HepG2 (cell line): ENCODE results near the gene NT5C. TPM values are rescaled to one million over a fixed set of nuclear protein-coding genes. Genes with fewer than 3 reads are reported as not detected.

Experiments used
- ADNP ChIP-seq: sonication (generic); formaldehyde crosslinking; IDR thresholded peaks from 2 replicates; pipeline ENCODE4 v1.4.0; 2020; ENCODE audit warnings: missing genetic modification reagents
- ETV6 ChIP-seq: sonication (generic); formaldehyde crosslinking; conservative IDR thresholded peaks from 2 replicates; pipeline ENCODE4 v1.4.0; 2020; ENCODE audit warnings: missing genetic modification reagents
- FOSL1 ChIP-seq: sonication (generic); formaldehyde crosslinking; IDR thresholded peaks from 2 replicates; pipeline ENCODE4 v1.9.0; 2021; ENCODE audit warnings: missing genetic modification reagents, borderline replicate concordance
- FOXM1 ChIP-seq: sonication (generic); formaldehyde crosslinking; IDR thresholded peaks from 2 replicates; pipeline ENCODE4 v1.5.0; 2020; ENCODE audit warnings: missing genetic modification reagents
- HIVEP1 ChIP-seq: sonication (generic); formaldehyde crosslinking; IDR thresholded peaks from 2 replicates; pipeline ENCODE4 v1.4.0; 2020; ENCODE audit warnings: mild to moderate bottlenecking, missing genetic modification reagents
- POLR2G ChIP-seq: fragments of 200-400 bp; formaldehyde crosslinking; IDR thresholded peaks from 2 replicates; pipeline ENCODE4 v1.6.1; 2018; ENCODE audit warnings: mild to moderate bottlenecking, low read depth, low read length, moderate library complexity
- RAD51 ChIP-seq: fragments of 450-650 bp; IDR thresholded peaks from 2 replicates; pipeline ENCODE4 v1.6.1; 2016; ENCODE audit warnings: borderline replicate concordance
- ZFP36L1 ChIP-seq: sonication (generic); formaldehyde crosslinking; IDR thresholded peaks from 2 replicates; pipeline ENCODE4 v1.8.0; 2022; ENCODE audit warnings: mild to moderate bottlenecking, missing genetic modification reagents, moderate library complexity
- ZNF510 ChIP-seq: sonication (generic); formaldehyde crosslinking; IDR thresholded peaks from 2 replicates; pipeline ENCODE4 v1.4.0; 2020; ENCODE audit warnings: low read depth, mild to moderate bottlenecking, missing genetic modification reagents
- ZNF777 ChIP-seq: sonication (generic); formaldehyde crosslinking; IDR thresholded peaks from 2 replicates; pipeline ENCODE4 v1.4.0; 2020; ENCODE audit warnings: missing genetic modification reagents
- ZNF841 ChIP-seq: sonication (generic); formaldehyde crosslinking; IDR thresholded peaks from 2 replicates; pipeline ENCODE4 v1.8.1; 2023; ENCODE audit warnings: missing genetic modification reagents, borderline replicate concordance
- polyA plus RNA-seq, 8 experiments: library from polyadenylated mRNA; depleted of rRNA in 3 of 8; stranded (reverse) in 7 of 8; unstranded in 1 of 8; fragments of >200 nt; fragmentation: Illumina TruSeq in 4 of 8; extraction: Trizol in 4 of 8; gene quantifications; 2 replicates each; pipeline versions ENCODE4 v1.2.1 to v1.2.3, GENCODE V29; 2011 to 2016; ENCODE audit warnings: low read depth in 4 of 8, missing spikeins in 1 of 8, mixed read lengths in 1 of 8; ENCODE audit not compliant: insufficient read depth in 1 of 8
- total RNA-seq, 5 experiments: library from RNA; depleted of rRNA; stranded (reverse); fragments of >200 nt; fragmentation: Illumina TruSeq; extraction: Trizol; gene quantifications; 2 replicates each; pipeline ENCODE4 v1.2.3, GENCODE V29; 2016; ENCODE audit warnings: low read depth in 1 of 5
- TF ChIP-seq, protein P1 (sequence below): sonication (generic); formaldehyde crosslinking; IDR thresholded peaks from 2 replicates; pipeline ENCODE4 v1.4.0; 2020; ENCODE audit warnings: missing genetic modification reagents, borderline replicate concordance
- TF ChIP-seq, protein P2 (sequence below): sonication (generic); formaldehyde crosslinking; IDR thresholded peaks from 2 replicates; pipeline ENCODE4 v1.4.0; 2020; ENCODE audit warnings: mild to moderate bottlenecking, low read depth, missing genetic modification reagents
- TF ChIP-seq, protein P3 (sequence below): sonication (generic); formaldehyde crosslinking; IDR thresholded peaks from 2 replicates; pipeline ENCODE4 v1.4.0; 2020; ENCODE audit warnings: mild to moderate bottlenecking, missing genetic modification reagents
- TF ChIP-seq, protein P4 (sequence below): sonication (generic); formaldehyde crosslinking; IDR thresholded peaks from 2 replicates; pipeline ENCODE4 v1.8.1; 2022; ENCODE audit warnings: low read depth, mild to moderate bottlenecking, missing genetic modification reagents
- TF ChIP-seq, protein P5 (sequence below): sonication (generic); formaldehyde crosslinking; IDR thresholded peaks from 2 replicates; pipeline ENCODE4 v1.4.0; 2020; ENCODE audit warnings: missing genetic modification reagents, borderline replicate concordance

Gene NT5C
- total and polyA plus RNA-seq, 2 of the 13 experiments (the other 11 are each of a cell fraction or from before 2014, with no cell fraction given): 42.8 to 48.6 TPM

DNA sequence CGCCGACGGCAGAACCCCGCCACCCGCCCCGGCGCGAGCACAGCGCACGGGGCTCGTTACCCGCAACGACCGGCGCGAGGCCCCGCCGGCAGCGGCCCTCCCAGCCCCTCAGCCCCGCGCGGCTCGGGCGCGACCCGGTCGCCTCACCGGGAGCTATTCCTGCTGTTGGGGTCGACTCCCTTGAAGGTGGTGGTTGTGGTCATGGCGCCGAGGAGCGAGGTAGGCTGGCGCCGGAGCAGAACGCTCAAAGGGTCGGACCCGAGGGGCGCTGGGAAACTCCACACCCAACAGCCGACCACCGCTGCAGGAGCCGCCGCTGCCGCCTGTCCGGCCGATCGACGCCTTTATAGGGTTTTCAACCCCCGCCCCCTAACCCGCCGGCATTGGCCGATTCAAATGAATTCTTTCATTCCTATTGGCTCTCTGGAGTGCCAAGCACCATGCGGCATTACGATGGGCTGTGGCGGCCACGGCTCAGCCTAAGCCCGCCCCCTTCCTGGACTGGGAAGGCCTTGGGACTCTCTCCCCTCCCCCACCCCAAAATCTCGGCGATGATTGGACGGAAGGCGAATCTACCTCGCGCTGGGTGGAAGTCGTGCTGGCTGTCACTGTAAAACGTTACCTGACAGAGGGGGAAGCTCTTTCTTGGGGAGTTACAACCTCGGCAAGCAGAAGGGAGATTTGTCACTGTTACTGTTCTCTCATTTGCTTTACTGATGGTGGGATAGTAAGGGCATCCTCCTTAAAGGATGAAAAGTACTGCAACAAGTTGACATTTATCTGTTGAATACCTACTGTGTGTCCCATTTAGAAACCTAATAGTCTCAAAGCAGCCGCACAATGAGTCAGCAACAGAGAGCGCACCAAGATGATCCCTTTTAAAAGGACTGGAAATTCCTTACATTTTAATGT lies 22.9 kb upstream of the NT5C start, which contains the start of gene JPT1 (continued):
- TF ChIP-seq, protein P1, sequence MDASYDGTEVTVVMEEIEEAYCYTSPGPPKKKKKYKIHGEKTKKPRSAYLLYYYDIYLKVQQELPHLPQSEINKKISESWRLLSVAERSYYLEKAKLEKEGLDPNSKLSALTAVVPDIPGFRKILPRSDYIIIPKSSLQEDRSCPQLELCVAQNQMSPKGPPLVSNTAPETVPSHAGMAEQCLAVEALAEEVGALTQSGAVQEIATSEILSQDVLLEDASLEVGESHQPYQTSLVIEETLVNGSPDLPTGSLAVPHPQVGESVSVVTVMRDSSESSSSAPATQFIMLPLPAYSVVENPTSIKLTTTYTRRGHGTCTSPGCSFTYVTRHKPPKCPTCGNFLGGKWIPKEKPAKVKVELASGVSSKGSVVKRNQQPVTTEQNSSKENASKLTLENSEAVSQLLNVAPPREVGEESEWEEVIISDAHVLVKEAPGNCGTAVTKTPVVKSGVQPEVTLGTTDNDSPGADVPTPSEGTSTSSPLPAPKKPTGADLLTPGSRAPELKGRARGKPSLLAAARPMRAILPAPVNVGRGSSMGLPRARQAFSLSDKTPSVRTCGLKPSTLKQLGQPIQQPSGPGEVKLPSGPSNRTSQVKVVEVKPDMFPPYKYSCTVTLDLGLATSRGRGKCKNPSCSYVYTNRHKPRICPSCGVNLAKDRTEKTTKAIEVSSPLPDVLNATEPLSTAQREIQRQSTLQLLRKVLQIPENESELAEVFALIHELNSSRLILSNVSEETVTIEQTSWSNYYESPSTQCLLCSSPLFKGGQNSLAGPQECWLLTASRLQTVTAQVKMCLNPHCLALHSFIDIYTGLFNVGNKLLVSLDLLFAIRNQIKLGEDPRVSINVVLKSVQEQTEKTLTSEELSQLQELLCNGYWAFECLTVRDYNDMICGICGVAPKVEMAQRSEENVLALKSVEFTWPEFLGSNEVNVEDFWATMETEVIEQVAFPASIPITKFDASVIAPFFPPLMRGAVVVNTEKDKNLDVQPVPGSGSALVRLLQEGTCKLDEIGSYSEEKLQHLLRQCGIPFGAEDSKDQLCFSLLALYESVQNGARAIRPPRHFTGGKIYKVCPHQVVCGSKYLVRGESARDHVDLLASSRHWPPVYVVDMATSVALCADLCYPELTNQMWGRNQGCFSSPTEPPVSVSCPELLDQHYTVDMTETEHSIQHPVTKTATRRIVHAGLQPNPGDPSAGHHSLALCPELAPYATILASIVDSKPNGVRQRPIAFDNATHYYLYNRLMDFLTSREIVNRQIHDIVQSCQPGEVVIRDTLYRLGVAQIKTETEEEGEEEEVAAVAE (CRISPR knock-in tag): peak; percentile 77; the same call in 1 of the 2 replicates
- TF ChIP-seq, protein P2, sequence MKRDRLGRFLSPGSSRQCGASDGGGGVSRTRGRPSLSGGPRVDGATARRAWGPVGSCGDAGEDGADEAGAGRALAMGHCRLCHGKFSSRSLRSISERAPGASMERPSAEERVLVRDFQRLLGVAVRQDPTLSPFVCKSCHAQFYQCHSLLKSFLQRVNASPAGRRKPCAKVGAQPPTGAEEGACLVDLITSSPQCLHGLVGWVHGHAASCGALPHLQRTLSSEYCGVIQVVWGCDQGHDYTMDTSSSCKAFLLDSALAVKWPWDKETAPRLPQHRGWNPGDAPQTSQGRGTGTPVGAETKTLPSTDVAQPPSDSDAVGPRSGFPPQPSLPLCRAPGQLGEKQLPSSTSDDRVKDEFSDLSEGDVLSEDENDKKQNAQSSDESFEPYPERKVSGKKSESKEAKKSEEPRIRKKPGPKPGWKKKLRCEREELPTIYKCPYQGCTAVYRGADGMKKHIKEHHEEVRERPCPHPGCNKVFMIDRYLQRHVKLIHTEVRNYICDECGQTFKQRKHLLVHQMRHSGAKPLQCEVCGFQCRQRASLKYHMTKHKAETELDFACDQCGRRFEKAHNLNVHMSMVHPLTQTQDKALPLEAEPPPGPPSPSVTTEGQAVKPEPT (CRISPR knock-in tag): 0 out of 2 replicates have a peak, but pooled peaks have one; percentile 32
- no peak for TF ChIP-seq ADNP (CRISPR knock-in tag)
- no peak for TF ChIP-seq RAD51
- TF ChIP-seq POLR2G: peak; percentile 100
- TF ChIP-seq, protein P3, sequence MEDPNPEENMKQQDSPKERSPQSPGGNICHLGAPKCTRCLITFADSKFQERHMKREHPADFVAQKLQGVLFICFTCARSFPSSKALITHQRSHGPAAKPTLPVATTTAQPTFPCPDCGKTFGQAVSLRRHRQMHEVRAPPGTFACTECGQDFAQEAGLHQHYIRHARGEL (CRISPR knock-in tag): no peak; the same call in 1 of the 2 replicates
- TF ChIP-seq FOXM1 (CRISPR knock-in tag): no peak
- TF ChIP-seq ETV6 (CRISPR knock-in tag): peak; percentile 91
- peak; percentile 85 for TF ChIP-seq ZNF777 (CRISPR knock-in tag)
- peak; percentile 25; the same call in 1 of the 2 replicates for TF ChIP-seq ZNF510
- TF ChIP-seq ZNF841 (CRISPR knock-in tag): no peak
- TF ChIP-seq HIVEP1 (CRISPR knock-in tag): peak; percentile 71; the same call in 1 of the 2 replicates
- TF ChIP-seq, protein P4, sequence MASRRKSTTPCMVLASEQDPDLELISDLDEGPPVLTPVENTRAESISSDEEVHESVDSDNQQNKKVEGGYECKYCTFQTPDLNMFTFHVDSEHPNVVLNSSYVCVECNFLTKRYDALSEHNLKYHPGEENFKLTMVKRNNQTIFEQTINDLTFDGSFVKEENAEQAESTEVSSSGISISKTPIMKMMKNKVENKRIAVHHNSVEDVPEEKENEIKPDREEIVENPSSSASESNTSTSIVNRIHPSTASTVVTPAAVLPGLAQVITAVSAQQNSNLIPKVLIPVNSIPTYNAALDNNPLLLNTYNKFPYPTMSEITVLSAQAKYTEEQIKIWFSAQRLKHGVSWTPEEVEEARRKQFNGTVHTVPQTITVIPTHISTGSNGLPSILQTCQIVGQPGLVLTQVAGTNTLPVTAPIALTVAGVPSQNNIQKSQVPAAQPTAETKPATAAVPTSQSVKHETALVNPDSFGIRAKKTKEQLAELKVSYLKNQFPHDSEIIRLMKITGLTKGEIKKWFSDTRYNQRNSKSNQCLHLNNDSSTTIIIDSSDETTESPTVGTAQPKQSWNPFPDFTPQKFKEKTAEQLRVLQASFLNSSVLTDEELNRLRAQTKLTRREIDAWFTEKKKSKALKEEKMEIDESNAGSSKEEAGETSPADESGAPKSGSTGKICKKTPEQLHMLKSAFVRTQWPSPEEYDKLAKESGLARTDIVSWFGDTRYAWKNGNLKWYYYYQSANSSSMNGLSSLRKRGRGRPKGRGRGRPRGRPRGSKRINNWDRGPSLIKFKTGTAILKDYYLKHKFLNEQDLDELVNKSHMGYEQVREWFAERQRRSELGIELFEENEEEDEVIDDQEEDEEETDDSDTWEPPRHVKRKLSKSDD: peak; percentile 62; the same call in 1 of the 2 replicates
- peak; percentile 96 for TF ChIP-seq ZFP36L1 (CRISPR knock-in tag)
- TF ChIP-seq, protein P5, sequence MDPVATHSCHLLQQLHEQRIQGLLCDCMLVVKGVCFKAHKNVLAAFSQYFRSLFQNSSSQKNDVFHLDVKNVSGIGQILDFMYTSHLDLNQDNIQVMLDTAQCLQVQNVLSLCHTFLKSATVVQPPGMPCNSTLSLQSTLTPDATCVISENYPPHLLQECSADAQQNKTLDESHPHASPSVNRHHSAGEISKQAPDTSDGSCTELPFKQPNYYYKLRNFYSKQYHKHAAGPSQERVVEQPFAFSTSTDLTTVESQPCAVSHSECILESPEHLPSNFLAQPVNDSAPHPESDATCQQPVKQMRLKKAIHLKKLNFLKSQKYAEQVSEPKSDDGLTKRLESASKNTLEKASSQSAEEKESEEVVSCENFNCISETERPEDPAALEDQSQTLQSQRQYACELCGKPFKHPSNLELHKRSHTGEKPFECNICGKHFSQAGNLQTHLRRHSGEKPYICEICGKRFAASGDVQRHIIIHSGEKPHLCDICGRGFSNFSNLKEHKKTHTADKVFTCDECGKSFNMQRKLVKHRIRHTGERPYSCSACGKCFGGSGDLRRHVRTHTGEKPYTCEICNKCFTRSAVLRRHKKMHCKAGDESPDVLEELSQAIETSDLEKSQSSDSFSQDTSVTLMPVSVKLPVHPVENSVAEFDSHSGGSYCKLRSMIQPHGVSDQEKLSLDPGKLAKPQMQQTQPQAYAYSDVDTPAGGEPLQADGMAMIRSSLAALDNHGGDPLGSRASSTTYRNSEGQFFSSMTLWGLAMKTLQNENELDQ: no peak
- TF ChIP-seq FOSL1 (CRISPR knock-in tag): no peak
